ENCODE data around the gene CD160.
"Not testable (repeated sequence)": the region's sequence is repeated elsewhere in the genome, so short reads cannot be mapped to it uniquely, and the experiment has no call there.

The CD160 gene

DNA sequence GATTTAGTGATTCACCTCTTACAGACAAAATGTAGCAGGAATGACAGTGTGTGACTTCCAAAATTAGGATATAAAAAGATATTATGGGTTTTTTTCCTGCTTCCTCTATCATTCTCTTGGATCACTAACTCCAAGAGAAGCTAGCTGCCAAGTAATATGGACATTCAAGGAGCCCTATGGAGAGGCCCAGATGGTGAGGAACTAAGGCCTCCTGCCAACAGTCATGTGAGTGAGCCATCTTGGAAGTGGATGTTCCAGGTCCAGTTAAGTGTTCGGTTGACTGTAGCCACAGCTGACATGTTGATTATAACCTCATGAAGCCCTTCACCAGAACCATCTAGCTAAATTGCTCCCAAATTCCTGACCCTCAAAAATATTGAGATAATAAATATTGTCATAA, 38.8 kb downstream of the CD160 start:
- FAIRE-seq (no peak), DNase-seq (ENCODE audit: low spot score) (no peak)

DNA sequence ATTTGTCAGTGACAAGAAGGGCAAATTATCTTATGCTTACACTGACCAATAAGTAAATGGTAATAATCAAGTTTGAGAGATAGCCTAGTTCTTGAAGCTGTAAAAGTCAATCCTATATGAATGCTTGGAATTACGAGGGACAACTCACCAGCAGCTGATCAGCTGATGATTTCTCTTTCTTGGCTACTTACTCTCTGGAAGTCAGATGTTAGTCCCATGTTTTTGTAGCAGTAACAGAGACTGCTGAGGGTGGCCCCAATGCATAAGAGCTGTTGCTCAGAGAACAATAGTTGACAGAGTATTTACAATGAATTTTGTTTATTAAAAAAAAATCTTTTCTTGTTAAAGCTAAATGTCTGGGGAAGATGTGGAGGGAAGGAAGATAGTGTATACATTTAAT, 39.3 kb downstream of the CD160 start:
- DNase-seq (ENCODE audit: low spot score) (no peak), FAIRE-seq (no peak)

DNA sequence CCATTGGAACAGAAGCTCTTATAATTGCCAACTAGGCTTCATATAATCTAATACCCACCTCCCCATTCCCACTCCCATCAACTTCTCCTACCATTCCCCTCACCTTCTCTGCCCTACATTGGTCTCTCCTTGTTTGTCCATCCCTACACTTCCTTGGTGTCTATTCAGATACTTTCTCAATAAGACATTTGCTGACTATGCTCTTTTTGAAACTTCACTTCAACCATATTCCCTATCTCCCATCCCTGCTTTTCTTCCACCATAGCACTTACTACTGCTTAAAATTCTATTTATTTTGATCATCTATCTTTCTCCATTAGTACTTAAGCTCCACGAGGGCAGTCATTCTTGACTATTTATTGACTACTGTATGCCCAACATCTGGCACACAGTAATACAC, 40.4 kb downstream of the CD160 start:
- DNase-seq (ENCODE audit: low spot score) = no peak
- no peak for FAIRE-seq

DNA sequence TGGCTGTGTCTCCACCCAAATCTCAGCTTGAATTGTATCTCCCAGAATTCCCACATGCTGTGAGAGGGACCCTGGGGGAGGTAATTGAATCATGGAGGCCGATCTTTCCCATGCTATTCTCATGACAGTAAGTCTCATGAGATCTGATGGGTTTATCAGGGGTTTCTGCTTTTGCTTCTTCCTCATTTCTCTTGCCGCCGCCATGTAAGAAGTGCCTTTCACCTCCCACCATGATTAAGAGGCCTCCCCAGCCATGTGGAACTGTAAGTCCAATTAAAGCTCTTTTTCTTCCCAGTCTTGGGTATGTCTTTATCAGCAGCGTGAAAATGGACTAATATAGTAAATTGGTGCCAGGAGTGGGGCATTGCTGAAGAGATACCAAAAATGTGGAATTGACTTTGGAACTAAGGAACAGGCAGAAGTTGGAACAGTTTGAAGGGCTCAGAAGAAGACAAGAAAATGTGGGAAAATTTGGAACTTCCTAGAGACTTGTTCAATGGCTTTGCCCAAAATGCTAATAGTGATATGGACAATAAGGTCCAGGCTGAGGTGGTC, 41.2 kb downstream of the CD160 start:
- FAIRE-seq; DNase-seq (ENCODE audit: low spot score): not testable (repeated sequence)

DNA sequence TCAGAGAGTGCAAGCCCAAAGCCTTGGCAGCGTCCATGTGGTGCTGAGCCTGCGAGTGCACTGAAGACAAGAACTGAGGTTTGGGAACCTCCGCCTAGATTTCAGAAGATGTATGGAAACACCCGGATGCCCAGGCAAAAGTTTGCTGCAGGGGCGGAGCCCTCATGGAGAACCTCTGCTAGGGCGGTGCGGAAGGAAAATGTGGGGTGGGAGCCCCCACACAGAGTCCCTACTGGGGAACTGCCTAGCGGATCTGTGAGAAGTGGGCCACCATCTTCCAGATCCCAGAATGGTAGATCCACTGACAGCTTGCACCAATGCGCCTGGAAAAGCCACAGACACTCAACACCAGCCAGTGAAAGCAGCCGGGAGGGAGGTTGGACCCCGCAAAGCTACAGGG, 42.2 kb downstream of the CD160 start:
- not testable (repeated sequence) for DNase-seq (ENCODE audit: low spot score); FAIRE-seq

DNA sequence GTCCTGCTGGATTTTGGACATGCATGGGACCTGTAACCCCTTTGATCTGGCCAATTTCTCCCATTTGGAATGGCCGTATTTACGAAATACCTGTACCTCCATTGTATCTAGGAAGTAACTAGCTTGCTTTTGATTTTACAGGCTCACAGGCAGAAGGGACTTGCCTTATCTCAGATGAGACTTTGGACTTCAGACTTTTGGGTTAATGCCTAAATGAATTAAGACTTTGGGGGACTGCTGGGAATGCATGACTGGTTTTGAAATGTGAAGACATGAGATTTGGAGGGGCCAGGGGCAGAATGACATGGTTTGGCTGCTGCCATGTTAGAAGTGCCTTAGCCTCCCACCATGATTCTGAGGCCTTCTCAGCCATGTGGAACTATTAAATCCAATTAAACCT, 42.7 kb downstream of the CD160 start:
- not testable (repeated sequence) for FAIRE-seq; DNase-seq (ENCODE audit: low spot score)

DNA sequence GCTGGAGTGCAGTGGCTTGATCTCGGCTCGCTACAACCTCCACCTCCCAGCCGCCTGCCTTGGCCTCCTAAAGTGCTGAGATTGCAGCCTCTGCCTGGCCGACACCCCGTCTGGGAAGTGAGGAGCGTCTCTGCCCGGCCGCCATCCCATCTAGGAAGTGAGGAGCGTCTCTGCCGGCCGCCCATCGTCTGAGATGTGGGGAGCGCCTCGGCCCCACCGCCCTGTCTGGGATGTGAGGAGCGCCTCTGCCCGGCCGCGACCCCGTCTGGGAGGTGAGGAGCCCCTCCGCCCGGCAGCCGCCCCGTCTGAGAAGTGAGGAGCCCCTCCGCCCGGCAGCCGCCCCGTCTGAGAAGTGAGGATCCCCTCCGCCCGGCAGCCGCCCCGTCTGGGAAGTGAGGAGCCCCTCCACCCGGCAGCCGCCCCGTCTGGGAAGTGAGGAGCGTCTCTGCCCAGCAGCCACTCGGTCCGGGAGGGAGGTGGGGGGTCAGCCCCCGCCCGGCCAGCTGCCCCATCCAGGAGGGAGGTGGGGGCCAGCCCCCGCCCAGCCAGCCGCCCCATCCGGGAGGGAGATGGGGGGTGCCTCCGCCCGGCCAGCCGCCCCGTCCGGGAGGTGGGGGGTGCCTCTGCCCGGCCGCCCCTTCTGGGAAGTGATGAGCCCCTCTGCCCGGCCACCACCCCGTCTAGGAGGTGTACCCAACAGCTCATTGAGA, 45.1 kb downstream of the CD160 start:
- FAIRE-seq; DNase-seq (ENCODE audit: low spot score): not testable (repeated sequence)

DNA sequence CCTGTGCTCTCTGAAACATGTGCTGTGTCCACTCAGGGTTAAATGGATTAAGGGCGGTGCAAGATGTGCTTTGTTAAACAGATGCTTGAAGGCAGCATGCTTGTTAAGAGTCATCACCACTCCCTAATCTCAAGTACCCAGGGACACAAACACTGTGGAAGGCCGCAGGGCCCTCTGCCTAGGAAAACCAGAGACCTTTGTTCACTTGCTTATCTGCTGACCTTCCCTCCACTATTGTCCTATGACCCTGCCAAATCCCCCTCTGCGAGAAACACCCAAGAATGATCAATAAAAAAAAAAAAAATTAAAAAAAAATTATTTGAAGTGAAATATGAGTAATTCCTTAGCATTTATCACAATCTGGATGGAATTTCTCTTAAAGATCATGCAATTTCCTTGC, 45.8 kb downstream of the CD160 start:
- FAIRE-seq = not testable (repeated sequence)

DNA sequence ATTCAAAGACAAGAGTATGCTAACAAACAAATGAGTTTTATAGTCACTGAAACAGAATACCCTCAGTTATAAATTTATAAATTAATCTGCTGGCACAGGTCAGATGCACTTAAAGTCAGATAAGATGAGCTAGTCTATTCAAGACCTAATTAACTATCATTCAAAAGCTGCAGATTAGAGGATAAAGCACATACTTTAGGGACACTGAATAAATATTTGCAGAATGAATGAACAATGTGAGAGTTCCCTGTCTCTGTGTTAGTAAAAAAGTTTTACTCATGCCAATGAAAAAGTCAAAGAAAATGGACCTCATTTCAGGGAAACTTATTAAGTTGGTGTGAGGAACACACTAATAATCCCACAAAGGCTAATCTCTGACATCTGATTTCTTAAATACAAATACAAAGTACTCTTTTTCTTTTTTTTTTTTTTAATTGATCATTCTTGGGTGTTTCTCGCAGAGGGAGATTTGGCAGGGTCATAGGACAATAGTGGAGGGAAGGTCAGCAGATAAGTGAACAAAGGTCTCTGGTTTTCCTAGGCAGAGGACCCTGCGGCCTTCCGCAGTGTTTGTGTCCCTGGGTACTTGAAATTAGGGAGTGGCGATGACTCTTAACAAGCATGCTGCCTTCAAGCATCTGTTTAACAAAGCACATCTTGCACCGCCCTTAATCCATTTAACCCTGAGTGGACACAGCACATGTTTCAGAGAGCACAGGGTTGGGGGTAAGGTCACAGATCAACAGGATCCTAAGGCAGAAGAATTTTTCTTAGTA, 46.5 kb downstream of the CD160 start:
- DNase-seq (ENCODE audit: low spot score); FAIRE-seq: not testable (repeated sequence)

More for the DNA sequence above, 45.8 kb downstream of the CD160 start:
- DNase-seq (ENCODE audit: low spot score) = not testable (repeated sequence)

DNA sequence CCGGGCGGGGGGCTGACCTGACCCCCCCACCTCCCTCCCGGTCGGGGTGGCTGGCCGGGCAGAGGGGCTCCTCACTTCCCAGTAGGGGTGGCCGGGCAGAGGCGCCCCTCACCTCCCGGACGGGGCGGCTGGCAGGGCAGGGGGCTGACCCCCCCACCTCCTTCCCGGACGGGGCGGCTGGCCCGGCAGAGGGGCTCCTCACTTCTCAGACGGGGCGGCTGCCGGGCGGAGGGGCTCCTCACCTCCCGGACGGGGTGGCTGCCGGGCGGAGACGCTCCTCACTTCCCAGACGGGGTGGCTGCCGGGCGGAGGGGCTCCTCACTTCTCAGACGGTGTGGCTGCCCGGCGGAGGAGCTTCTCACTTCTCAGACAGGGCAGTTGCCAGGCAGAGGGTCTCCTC, 47.6 kb downstream of the CD160 start:
- FAIRE-seq; DNase-seq (ENCODE audit: low spot score): not testable (repeated sequence)

DNA sequence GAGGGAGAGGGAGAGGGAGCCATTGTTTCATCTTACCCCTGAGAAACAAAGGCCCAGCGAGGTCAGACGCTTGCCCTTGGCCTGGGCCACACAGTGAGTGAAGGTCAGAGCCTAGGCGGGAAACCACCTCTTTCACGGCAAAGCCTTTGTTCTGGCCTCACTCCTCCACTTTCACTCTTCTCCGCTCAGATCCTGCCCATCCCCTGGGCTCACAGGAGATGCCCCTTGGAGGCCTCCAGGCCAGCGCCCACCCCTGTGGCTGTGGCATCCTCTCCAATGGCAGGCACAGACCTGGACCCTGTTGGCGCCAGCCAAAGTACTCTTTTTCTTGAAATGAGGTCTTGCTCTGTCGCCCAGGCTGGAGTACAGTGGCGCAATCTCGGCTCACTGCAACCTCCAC, 48.7 kb downstream of the CD160 start:
- FAIRE-seq; DNase-seq (ENCODE audit: low spot score): not testable (repeated sequence)

DNA sequence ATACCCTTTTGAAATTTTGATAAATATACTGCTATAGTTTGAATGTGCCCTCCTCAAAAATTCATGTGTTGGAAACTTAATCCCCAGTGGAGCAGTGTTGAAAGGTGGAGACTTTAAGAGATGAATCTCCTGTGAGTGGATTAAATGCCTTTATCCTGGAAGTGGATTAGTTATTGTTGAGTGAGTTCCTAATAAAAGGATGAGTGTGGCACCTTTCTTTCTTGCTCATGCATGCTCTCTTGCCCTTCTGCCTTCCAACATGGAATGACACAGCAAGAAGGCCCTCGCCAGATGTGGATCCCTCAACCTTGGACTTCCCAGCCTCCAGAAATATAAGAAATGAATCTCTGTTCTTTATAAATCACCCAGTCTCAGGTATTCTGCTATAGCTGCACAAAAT, 51.8 kb downstream of the CD160 start:
- no peak for DNase-seq (ENCODE audit: low spot score)
- no peak for FAIRE-seq

DNA sequence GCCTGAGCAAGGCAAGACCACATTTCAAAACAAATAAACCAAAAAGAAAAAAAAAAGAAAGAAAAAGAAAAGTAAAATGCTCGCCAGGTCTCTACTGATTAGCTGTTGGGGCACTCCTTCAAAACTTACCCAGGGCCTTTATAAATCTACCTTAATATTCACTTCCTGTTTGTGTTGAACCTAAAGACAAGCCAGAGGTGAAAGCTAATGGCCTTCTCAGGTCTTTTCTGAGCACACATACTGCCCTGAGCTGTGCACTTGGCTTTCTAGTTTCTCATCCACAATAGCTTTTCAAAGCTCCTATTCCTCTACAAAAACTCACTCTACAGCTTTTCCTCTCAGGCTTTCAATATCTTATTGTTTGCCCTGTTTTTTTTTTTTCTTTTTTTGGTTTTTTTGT, 54.1 kb downstream of the CD160 start:
- DNase-seq (ENCODE audit: low spot score) (no peak), FAIRE-seq (no peak)

DNA sequence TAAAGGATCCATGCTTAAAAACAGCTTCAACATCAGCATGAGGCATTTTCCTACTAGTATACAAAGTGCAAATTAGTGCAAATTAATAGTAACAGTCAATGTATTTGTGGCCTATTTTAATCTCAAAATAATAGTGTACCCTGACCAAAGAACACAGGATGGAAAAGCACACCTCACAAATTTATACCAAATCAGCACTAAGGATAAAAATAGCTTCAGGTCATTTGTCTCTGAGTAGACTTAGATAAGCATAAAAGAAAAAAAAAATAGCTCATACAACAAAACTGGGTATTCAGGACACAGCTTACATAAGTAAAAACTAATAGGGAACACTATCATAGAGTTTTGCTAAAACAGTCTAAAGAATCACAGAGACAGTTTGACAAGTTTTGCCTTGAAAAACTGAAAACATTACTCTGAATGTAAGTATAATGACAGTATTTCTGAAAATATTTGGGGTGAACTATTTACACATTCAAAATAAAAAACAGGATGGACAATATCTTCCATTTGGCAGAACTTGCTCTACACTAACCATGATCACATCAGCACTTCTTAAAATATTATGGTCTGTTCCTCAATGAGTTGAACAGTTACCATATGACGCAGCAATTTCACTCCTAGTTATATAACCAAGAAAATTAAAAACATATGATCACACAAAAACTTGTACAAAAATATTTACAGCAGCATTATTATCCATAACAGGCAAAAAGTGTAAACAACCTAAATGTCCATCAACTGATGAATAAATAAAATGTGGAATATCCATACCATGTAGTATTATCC, 58.3 kb downstream of the CD160 start:
- DNase-seq (ENCODE audit: low spot score) = no peak
- FAIRE-seq = no peak

DNA sequence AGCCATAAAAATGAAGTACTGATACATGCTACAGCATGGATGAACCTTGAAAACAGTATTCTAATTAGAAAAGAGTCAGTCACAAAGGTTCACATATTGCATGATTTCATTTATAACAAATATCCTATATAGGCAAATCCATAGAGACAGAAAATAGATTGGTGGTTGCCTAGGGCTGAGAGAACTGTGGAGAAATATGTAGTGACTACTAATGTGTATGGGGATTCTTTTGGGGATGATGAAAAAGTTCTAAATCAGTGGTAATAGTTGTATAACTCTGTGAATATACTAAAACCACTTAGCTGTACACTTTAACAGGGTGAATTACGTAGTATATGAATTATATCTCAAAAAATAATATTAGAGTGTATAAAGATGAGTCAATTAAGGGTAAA, 58.8 kb downstream of the CD160 start:
- no peak for FAIRE-seq
- DNase-seq (ENCODE audit: low spot score) = no peak

DNA sequence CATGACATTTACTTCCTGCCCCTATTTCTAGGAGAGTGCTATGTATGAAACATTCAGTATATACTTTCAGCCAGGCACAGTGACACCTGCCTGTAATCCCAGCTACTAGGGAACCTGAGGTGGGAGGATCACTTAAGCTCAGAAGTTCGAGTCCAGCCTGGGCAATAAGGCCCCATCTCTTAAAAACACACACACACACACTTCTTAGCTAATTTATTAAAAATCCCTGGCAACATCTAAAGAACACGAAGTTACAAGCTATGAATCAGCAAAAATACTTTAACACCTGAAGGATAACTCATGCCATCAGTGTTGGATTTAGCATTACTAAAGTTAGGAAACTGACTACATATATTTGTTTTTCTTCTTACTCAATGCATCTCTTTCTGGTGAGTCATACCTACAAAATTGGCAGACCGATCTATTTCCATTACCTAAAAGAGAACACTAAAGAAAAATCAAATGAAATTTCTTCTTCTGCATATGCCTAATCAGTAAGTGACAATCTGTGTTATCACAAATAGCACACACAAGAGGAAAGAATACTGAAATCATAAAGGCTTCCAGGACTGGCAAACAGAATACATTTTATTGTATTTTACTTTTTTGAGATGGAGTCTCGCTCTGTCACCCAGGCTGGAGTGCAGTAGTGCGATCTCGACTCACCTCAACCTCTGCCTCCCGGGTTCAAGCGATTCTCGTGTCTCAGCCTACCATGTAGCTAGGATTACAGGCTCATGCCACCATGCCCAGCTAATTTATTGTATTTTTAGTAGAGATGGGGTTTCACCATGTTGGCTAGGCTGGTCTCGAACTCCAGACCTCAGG, 63.2 kb downstream of the CD160 start:
- DNase-seq (ENCODE audit: low spot score) (peak; percentile 38), FAIRE-seq (no peak)

DNA sequence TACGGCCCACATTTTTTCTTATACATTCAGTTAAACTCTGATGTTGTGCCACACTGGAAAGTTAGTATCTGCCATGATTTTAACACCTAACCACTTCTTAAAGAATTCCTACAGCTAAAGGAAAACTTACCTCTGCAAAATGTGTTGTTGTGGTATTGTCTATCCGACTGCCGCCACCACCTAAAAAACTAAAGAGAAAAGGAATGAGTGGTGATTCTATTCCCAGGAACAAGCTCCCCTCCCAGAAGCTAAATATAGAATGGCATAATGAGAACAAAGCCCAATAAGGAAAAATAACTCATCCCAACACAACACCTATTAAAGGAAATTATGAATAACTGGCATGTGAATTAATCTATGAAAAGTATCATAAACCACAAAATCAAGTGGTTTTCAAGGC, 65.1 kb downstream of the CD160 start:
- no peak for FAIRE-seq
- no peak for DNase-seq (ENCODE audit: low spot score)

DNA sequence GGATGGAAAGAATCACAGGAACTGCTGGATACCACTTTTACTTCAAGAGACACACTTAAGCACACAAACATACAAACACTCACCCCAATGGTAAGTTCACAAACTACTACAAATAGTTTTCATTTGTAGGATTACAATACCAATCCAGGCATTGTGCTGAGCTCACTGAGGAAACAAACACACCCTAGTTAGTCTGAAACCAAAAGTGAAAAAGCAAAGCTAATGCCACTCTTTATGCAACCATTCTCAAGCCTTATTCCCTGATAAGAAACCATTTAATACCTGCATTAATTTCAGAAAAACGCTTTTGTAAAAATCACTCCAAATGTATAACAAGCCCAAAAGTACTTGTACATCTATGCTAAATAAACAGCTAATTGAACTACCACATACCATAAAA, 66.2 kb downstream of the CD160 start:
- FAIRE-seq (no peak), DNase-seq (ENCODE audit: low spot score) (no peak)

DNA sequence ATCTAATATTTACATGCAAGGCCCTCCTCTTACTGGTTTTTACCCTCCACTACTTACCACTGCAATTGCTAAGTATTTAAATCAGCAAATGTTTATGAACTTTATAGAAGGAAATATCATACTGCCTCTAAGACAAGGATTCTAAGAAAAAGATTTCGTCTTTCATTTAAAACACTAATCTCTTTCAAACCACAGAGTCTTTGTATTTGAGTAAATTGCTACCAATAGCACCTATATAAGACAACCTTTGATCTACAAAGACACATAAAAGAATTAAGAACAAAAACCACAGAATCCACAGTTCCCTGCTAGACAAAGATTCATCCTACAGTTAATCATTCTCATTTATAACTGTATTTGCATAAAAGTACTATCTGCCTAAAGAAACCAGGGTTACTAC, 67.0 kb downstream of the CD160 start:
- DNase-seq (ENCODE audit: low spot score) (no peak), FAIRE-seq (no peak)

DNA sequence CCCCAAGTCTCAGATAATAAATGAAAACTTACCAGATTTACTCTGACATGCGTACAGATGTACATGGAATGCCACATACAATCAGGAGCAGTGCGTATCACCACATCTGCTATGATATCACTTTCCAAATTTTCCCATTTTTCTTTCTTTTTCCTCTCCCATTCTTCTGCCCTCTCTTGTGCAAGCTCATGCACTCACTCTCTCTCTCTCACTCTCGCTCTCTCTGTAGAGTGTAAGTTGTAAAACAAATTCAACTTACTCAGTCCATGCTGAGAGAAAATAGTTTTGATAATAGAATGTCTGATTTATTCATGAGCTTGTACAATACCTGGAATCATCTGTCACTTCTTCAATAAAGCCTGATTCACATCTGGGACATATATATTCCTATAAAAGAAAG, 69.3 kb downstream of the CD160 start:
- FAIRE-seq (no peak), DNase-seq (ENCODE audit: low spot score) (no peak)

Measured in urothelium cell line (cell line).